ENCODE data around the gene VAV3. TPM values are rescaled to one million over a fixed set of nuclear protein-coding genes. Genes with fewer than 3 reads are reported as not detected.

VAV3 gene
- total RNA-seq, 2 donors from 2014 or later = 18.4 to 21.4 TPM

DNA sequence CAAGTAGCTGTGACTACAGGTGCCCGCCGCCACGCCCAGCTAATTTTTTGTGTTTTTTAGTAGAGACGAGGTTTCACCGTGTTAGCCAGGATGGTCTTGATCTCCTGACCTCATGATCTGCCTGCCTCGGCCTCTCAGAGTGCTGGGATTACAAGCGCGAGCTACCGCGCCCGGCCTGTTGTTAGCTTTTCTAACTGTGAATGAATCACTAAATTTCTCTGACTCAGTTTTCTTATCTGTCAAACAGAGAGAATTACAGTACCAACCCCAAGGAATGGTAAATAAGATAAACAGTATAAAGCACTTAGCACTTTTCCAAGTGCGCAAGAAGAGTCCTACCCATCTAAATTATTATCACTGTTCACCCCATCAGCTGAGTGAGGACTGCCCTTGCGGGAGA is 193.6 kb downstream of the VAV3 start:
- DNase-seq (no peak), ATAC-seq (no peak)

DNA sequence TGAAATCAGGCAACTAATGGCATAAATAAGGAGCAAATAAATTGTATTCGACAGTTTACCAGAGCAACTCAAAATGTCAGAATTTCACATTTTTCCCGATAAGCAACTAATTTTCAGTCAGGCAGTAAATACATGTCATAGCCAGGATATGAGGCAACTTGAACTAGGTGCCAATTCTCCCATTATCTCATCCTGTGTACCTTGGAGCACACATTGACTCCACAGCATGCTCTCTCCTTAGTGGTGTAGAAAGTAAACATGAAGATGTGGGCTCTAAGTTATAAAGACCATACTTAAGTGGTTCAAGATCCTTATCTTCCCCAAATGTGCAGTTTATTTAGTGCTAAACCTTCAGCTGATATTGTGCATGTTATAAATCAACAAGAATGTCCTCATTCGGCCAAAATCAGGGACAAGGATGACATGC is 197.8 kb downstream of the VAV3 start:
- Histone ChIP-seq H3K36me3 (replicated peaks in 1 of 2; ENCODE audit: insufficient read depth in 1 of 2, low read depth in 2 of 2) (no peaks in the 10 kb centered on the region), H3K27me3 (no peaks in the 10 kb centered on the region), H3K4me3 (no peak overlapping the region), H3K4me1 (no peaks in the 10 kb centered on the region), H3K27ac (no peak overlapping the region), H3K9me3 (no peaks in the 10 kb centered on the region)
- DNase-seq (no peak), ATAC-seq (no peak)
- intact Hi-C loops (cut with DNase I) = no loop called here
- TF ChIP-seq, protein P1, sequence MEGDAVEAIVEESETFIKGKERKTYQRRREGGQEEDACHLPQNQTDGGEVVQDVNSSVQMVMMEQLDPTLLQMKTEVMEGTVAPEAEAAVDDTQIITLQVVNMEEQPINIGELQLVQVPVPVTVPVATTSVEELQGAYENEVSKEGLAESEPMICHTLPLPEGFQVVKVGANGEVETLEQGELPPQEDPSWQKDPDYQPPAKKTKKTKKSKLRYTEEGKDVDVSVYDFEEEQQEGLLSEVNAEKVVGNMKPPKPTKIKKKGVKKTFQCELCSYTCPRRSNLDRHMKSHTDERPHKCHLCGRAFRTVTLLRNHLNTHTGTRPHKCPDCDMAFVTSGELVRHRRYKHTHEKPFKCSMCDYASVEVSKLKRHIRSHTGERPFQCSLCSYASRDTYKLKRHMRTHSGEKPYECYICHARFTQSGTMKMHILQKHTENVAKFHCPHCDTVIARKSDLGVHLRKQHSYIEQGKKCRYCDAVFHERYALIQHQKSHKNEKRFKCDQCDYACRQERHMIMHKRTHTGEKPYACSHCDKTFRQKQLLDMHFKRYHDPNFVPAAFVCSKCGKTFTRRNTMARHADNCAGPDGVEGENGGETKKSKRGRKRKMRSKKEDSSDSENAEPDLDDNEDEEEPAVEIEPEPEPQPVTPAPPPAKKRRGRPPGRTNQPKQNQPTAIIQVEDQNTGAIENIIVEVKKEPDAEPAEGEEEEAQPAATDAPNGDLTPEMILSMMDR (IDR thresholded peaks at IDR 0.05) = no peak
- no peak for TF ChIP-seq POLR2A (IDR thresholded peaks at IDR 0.05)
- 47 to 55% methylated on average over 3 of the region's 3 CpGs for WGBS, 2 donors

More for the DNA sequence above, 193.6 kb downstream of the VAV3 start:
- TF ChIP-seq, protein P1 (IDR thresholded peaks at IDR 0.05) = no peak
- no peak for TF ChIP-seq POLR2A (IDR thresholded peaks at IDR 0.05)
- Histone ChIP-seq H3K4me1 (no peaks in the 10 kb centered on the region), H3K36me3 (replicated peaks in 1 of 2; ENCODE audit: insufficient read depth in 1 of 2, low read depth in 2 of 2) (no peaks in the 10 kb centered on the region), H3K4me3 (no peak overlapping the region), H3K27ac (no peak overlapping the region), H3K9me3 (no peaks in the 10 kb centered on the region), H3K27me3 (no peaks in the 10 kb centered on the region)
- intact Hi-C loops (cut with DNase I) = no loop called here
- 86 to 89% methylated on average over 13 of the region's 13 CpGs for WGBS, 2 donors

DNA sequence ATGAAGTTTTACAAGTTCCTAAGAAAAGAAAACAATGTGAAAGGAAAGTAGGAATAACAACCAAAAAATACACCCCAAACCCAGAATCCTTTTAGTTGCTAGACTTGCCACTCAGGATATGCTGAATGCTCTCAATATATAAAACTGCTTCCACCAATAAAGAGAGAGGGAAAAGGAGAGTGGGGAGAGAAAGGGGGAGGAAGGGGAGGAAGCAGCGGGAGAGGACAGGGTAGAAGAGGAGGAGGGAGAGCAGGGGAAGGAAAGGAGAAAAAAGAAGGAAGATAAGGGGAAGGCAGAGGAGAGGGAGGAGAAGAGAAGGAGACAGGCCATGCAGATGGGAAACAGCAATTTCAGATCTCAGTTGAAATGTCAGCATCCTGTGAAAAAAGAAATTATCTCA is 198.4 kb downstream of the VAV3 start:
- Histone ChIP-seq H3K4me1 (no peaks in the 10 kb centered on the region), H3K27ac (no peak overlapping the region), H3K9me3 (no peaks in the 10 kb centered on the region), H3K4me3 (no peak overlapping the region), H3K27me3 (no peaks in the 10 kb centered on the region), H3K36me3 (replicated peaks in 1 of 2; ENCODE audit: insufficient read depth in 1 of 2, low read depth in 2 of 2) (no peaks in the 10 kb centered on the region)
- TF ChIP-seq, protein P1 (IDR thresholded peaks at IDR 0.05) = no peak
- TF ChIP-seq POLR2A (IDR thresholded peaks at IDR 0.05) = no peak
- ATAC-seq (no peak), DNase-seq (no peak)
- intact Hi-C loops (cut with DNase I) = no loop called here
- 27 to 61% methylated on average over 1 of the region's 1 CpG for WGBS, 2 donors

DNA sequence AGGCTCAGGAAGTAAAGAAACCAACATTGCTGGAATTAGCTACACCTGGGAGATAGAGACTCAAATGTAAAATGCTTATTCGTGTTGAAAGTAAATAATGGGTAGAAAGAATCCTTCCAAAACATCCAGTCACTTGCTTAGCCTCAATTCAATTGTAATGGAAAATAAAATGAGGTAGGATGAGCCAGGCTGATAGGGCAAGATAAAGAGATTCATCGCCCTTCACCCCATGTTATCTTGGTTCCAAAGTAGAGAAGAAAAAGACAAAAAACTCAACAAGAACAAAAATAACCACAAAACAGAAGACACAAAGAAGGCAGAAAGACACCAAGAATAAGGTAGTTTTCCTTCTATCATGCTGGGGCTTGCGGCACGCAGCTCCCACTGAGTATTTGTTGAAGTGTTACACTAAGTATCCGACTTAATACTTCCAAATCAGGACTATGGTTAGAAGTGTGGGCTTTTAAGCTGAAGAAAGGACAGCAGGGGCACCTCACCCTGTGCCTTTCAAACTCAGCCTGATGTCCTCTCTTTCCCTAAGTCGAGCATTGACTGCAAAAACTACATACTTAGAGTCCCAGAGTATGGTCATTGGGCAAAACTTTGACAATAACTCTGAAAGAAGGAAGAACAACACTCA is 202.1 kb downstream of the VAV3 start:
- no peak for DNase-seq
- no peaks in the 10 kb centered on the region for H3K36me3 ChIP-seq (replicated peaks in 1 of 2; ENCODE audit: insufficient read depth in 1 of 2, low read depth in 2 of 2)
- H3K4me1 ChIP-seq = no peaks in the 10 kb centered on the region
- no peak overlapping the region for H3K27ac ChIP-seq
- no peak for ATAC-seq
- H3K27me3 ChIP-seq = no peaks in the 10 kb centered on the region
- 70 to 71% methylated on average over 6 of the region's 6 CpGs for WGBS, 2 donors
- no peak overlapping the region for H3K4me3 ChIP-seq
- intact Hi-C loops (cut with DNase I) = no loop called here
- TF ChIP-seq, protein P1 (IDR thresholded peaks at IDR 0.05) = no peak
- TF ChIP-seq POLR2A (IDR thresholded peaks at IDR 0.05) = no peak
- no peaks in the 10 kb centered on the region for H3K9me3 ChIP-seq

DNA sequence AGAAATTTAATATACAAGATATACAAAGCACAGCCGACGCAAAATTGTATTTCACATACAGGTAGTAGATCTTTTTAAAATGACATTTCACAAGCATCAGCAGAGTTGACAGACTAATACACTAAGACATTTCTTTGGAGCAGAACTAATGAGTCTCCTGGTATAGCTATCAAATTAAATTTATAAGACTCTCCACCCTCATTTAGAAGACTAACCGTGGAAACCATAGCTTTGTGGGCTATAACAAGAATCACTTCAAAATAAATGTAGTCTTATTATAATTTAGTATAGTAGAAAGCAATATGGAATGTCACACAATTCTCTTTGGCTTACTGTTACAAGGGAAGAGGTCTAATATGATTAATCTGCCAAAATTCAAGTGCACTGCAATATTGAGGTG is 204.9 kb downstream of the VAV3 start:
- intact Hi-C loops (cut with DNase I) = no loop called here
- Histone ChIP-seq H3K9me3 (no peaks in the 10 kb centered on the region), H3K36me3 (replicated peaks in 1 of 2; ENCODE audit: insufficient read depth in 1 of 2, low read depth in 2 of 2) (no peaks in the 10 kb centered on the region), H3K4me1 (no peaks in the 10 kb centered on the region), H3K4me3 (no peak overlapping the region), H3K27ac (no peak overlapping the region), H3K27me3 (no peaks in the 10 kb centered on the region)
- WGBS, 2 donors = 93 to 95% methylated on average over 3 of the region's 3 CpGs
- no peak for ATAC-seq
- TF ChIP-seq POLR2A (IDR thresholded peaks at IDR 0.05) = no peak
- TF ChIP-seq, protein P1 (IDR thresholded peaks at IDR 0.05) = no peak
- DNase-seq = no peak

Measured in body of pancreas (tissue), 4 donors.